Mammary epithelial cell (primary cell): ENCODE results near the gene ZNF536.

Experiments
- EZH2 ChIP-seq: IDR thresholded peaks from 2 replicates; pipeline ENCODE4 v1.6.1; 2012; ENCODE audit warnings: low read length, inconsistent platforms, borderline replicate concordance
- TF ChIP-seq, protein P1 (sequence below), 2 donors: IDR thresholded peaks in 1 of 2; conservative IDR thresholded peaks in 1 of 2; 2 replicates each; pipeline ENCODE4 v1.5.1; 2011 to 2012; ENCODE audit warnings: inconsistent platforms in 2 of 2, low read length in 2 of 2, mild to moderate bottlenecking in 2 of 2, control low read depth in 1 of 2, low read depth in 1 of 2; ENCODE audit not compliant: insufficient read depth in 1 of 2; ENCODE audit errors: extremely low read depth in 1 of 2

DNA sequence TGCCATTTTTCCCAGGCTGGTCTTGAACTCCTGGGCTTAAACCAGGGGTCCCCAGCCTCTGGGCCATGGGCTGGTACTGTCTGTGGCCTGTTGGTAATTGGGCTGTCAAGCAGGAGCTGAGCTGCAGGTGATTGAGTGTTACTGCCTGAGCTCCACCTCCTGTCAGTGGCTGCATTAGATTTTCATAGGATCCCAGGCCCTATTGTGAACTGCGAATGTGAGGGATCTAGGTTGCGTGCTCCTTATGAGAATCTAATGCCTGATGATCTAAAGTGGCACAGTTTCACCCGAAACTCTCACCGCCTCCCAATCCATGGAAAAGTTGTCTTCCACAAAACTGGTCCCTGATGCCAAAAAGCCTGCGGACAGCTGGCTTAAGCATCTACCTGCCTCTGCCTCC is 16.6 kb upstream of the ZNF536 start:
- TF ChIP-seq, protein P1, sequence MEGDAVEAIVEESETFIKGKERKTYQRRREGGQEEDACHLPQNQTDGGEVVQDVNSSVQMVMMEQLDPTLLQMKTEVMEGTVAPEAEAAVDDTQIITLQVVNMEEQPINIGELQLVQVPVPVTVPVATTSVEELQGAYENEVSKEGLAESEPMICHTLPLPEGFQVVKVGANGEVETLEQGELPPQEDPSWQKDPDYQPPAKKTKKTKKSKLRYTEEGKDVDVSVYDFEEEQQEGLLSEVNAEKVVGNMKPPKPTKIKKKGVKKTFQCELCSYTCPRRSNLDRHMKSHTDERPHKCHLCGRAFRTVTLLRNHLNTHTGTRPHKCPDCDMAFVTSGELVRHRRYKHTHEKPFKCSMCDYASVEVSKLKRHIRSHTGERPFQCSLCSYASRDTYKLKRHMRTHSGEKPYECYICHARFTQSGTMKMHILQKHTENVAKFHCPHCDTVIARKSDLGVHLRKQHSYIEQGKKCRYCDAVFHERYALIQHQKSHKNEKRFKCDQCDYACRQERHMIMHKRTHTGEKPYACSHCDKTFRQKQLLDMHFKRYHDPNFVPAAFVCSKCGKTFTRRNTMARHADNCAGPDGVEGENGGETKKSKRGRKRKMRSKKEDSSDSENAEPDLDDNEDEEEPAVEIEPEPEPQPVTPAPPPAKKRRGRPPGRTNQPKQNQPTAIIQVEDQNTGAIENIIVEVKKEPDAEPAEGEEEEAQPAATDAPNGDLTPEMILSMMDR (conservative IDR thresholded peaks at IDR 0.05 in 1 of 2, IDR thresholded peaks at IDR 0.05 in 1 of 2; ENCODE audit: extremely low read depth in 1 of 2, insufficient read depth in 1 of 2, low read depth in 1 of 2, low read length in 2 of 2): no peak
- TF ChIP-seq EZH2: no peak
